Activated T-cell treated with anti-CD3 and anti-CD28 coated beads, Interleukin-2, amount 50 U/mL, for 24 hours (primary cell): ENCODE data around the gene OTOF.

Source experiments
- DNase-seq: peaks from one replicate; pipeline ENCODE4 v3.0.0-alpha.2; 2020
- H3K27ac Mint-ChIP-seq: 2 replicates; pipeline ENCODE4 v1.8.0; 2020; ENCODE audit warnings: mild to moderate bottlenecking, mixed read lengths
- H3K27me3 Mint-ChIP-seq: 2 replicates; pipeline ENCODE4 v1.8.0; 2020; ENCODE audit warnings: mixed read lengths
- H3K36me3 Mint-ChIP-seq: 2 replicates; pipeline ENCODE4 v1.8.0; 2020; ENCODE audit warnings: low read depth, mixed read lengths
- H3K4me1 Mint-ChIP-seq: 2 replicates; pipeline ENCODE4 v1.8.0; 2020; ENCODE audit warnings: low read depth, mixed read lengths
- H3K4me3 Mint-ChIP-seq: 2 replicates; pipeline ENCODE4 v1.8.0; 2020; ENCODE audit warnings: mild to moderate bottlenecking, moderate library complexity, mixed read lengths
- H3K9me3 Mint-ChIP-seq: 2 replicates; pipeline ENCODE4 v1.8.0; 2020; ENCODE audit warnings: mixed read lengths

Gene OTOF

GRCh38 chr2:26444236-26444635, 33.7 kb downstream of the OTOF start:
- no peak for DNase-seq
- peaks cover 1% of the 10 kb centered on the region for H3K27me3 Mint-ChIP-seq
- no peaks in the 10 kb centered on the region for H3K36me3 Mint-ChIP-seq
- H3K27ac Mint-ChIP-seq, result no peak overlapping the region
- no peak overlapping the region for H3K4me3 Mint-ChIP-seq
- H3K9me3 Mint-ChIP-seq, result no peaks in the 10 kb centered on the region
- no peaks in the 10 kb centered on the region for H3K4me1 Mint-ChIP-seq

GRCh38 chr2:26442707-26443106, 35.2 kb downstream of the OTOF start:
- Mint-ChIP-seq H3K36me3 (no peaks in the 10 kb centered on the region), H3K27me3 (peaks cover 4% of the 10 kb centered on the region), H3K27ac (no peak overlapping the region), H3K4me1 (no peaks in the 10 kb centered on the region), H3K9me3 (no peaks in the 10 kb centered on the region), H3K4me3 (no peak overlapping the region)
- no peak for DNase-seq

- no peak for DNase-seq
- no peaks in the 10 kb centered on the region for H3K36me3 Mint-ChIP-seq
- H3K27me3 Mint-ChIP-seq, result peaks cover 4% of the 10 kb centered on the region
- H3K27ac Mint-ChIP-seq, result no peak overlapping the region
- H3K9me3 Mint-ChIP-seq, result no peaks in the 10 kb centered on the region
- H3K4me1 Mint-ChIP-seq, result no peaks in the 10 kb centered on the region
- H3K4me3 Mint-ChIP-seq, result no peak overlapping the region
Measured at GRCh38 chr2:26442301-26442700, 35.6 kb downstream of the OTOF start.

- H3K27ac Mint-ChIP-seq, result no peak overlapping the region
- no peak overlapping the region for H3K4me3 Mint-ChIP-seq
- H3K27me3 Mint-ChIP-seq, result peaks cover 4% of the 10 kb centered on the region
- no peaks in the 10 kb centered on the region for H3K9me3 Mint-ChIP-seq
- no peaks in the 10 kb centered on the region for H3K36me3 Mint-ChIP-seq
- H3K4me1 Mint-ChIP-seq, result no peaks in the 10 kb centered on the region
- DNase-seq, result no peak
Measured at GRCh38 chr2:26438926-26439325, 39.0 kb downstream of the OTOF start.

- no peaks in the 10 kb centered on the region for H3K9me3 Mint-ChIP-seq
- peaks cover 4% of the 10 kb centered on the region for H3K27me3 Mint-ChIP-seq
- no peak for DNase-seq
- H3K4me1 Mint-ChIP-seq, result no peaks in the 10 kb centered on the region
- no peak overlapping the region for H3K4me3 Mint-ChIP-seq
- H3K27ac Mint-ChIP-seq, result no peak overlapping the region
- no peaks in the 10 kb centered on the region for H3K36me3 Mint-ChIP-seq
Measured at GRCh38 chr2:26438526-26438925, 39.4 kb downstream of the OTOF start.

GRCh38 chr2:26435106-26435505, 42.8 kb downstream of the OTOF start:
- peaks cover 15% of the 10 kb centered on the region for H3K27me3 Mint-ChIP-seq
- no peaks in the 10 kb centered on the region for H3K9me3 Mint-ChIP-seq
- H3K36me3 Mint-ChIP-seq, result no peaks in the 10 kb centered on the region
- no peak overlapping the region for H3K27ac Mint-ChIP-seq
- H3K4me1 Mint-ChIP-seq, result no peaks in the 10 kb centered on the region
- no peak overlapping the region for H3K4me3 Mint-ChIP-seq
- no peak for DNase-seq

- peaks cover 10% of the 10 kb centered on the region for H3K27me3 Mint-ChIP-seq
- H3K27ac Mint-ChIP-seq, result no peak overlapping the region
- no peaks in the 10 kb centered on the region for H3K36me3 Mint-ChIP-seq
- no peaks in the 10 kb centered on the region for H3K9me3 Mint-ChIP-seq
- no peaks in the 10 kb centered on the region for H3K4me1 Mint-ChIP-seq
- no peak overlapping the region for H3K4me3 Mint-ChIP-seq
- no peak for DNase-seq
Measured at GRCh38 chr2:26432859-26433258, 45.1 kb downstream of the OTOF start.

GRCh38 chr2:26432363-26432762, 45.6 kb downstream of the OTOF start:
- H3K27ac Mint-ChIP-seq, result no peak overlapping the region
- no peak for DNase-seq
- no peaks in the 10 kb centered on the region for H3K36me3 Mint-ChIP-seq
- H3K4me3 Mint-ChIP-seq, result no peak overlapping the region
- no peaks in the 10 kb centered on the region for H3K4me1 Mint-ChIP-seq
- H3K9me3 Mint-ChIP-seq, result no peaks in the 10 kb centered on the region
- peaks cover 10% of the 10 kb centered on the region for H3K27me3 Mint-ChIP-seq

GRCh38 chr2:26430826-26431225, 47.1 kb downstream of the OTOF start:
- Mint-ChIP-seq H3K27ac (no peak overlapping the region), H3K27me3 (peaks cover 10% of the 10 kb centered on the region), H3K9me3 (no peaks in the 10 kb centered on the region), H3K4me3 (no peak overlapping the region), H3K4me1 (no peaks in the 10 kb centered on the region), H3K36me3 (no peaks in the 10 kb centered on the region)
- no peak for DNase-seq

- no peak overlapping the region for H3K27ac Mint-ChIP-seq
- H3K36me3 Mint-ChIP-seq, result no peaks in the 10 kb centered on the region
- H3K4me3 Mint-ChIP-seq, result no peak overlapping the region
- no peak for DNase-seq
- no peaks in the 10 kb centered on the region for H3K9me3 Mint-ChIP-seq
- no peaks in the 10 kb centered on the region for H3K4me1 Mint-ChIP-seq
- peaks cover 10% of the 10 kb centered on the region for H3K27me3 Mint-ChIP-seq
Measured at GRCh38 chr2:26429779-26430578, 47.9 kb downstream of the OTOF start.

- Mint-ChIP-seq H3K27me3 (peaks cover 10% of the 10 kb centered on the region), H3K4me1 (no peaks in the 10 kb centered on the region), H3K36me3 (no peaks in the 10 kb centered on the region), H3K27ac (no peak overlapping the region), H3K4me3 (no peak overlapping the region), H3K9me3 (no peaks in the 10 kb centered on the region)
- no peak for DNase-seq
Measured at GRCh38 chr2:26428846-26429245, 49.1 kb downstream of the OTOF start.

- Mint-ChIP-seq H3K4me1 (no peaks in the 10 kb centered on the region), H3K36me3 (no peaks in the 10 kb centered on the region), H3K27me3 (peaks cover 4% of the 10 kb centered on the region), H3K9me3 (no peaks in the 10 kb centered on the region), H3K4me3 (no peak overlapping the region), H3K27ac (no peak overlapping the region)
- DNase-seq, result no peak
Measured at GRCh38 chr2:26424221-26424620, 53.7 kb downstream of the OTOF start.

GRCh38 chr2:26423750-26424149, 54.2 kb downstream of the OTOF start:
- Mint-ChIP-seq H3K4me1 (no peaks in the 10 kb centered on the region), H3K27ac (no peak overlapping the region), H3K4me3 (no peak overlapping the region), H3K36me3 (no peaks in the 10 kb centered on the region), H3K27me3 (peaks cover 4% of the 10 kb centered on the region), H3K9me3 (no peaks in the 10 kb centered on the region)
- no peak for DNase-seq

- H3K4me3 Mint-ChIP-seq, result no peak overlapping the region
- DNase-seq, result no peak
- H3K9me3 Mint-ChIP-seq, result no peaks in the 10 kb centered on the region
- no peaks in the 10 kb centered on the region for H3K36me3 Mint-ChIP-seq
- no peaks in the 10 kb centered on the region for H3K4me1 Mint-ChIP-seq
- H3K27me3 Mint-ChIP-seq, result peaks cover 4% of the 10 kb centered on the region
- no peak overlapping the region for H3K27ac Mint-ChIP-seq
Measured at GRCh38 chr2:26422947-26423629, 54.8 kb downstream of the OTOF start.

- Mint-ChIP-seq H3K9me3 (no peaks in the 10 kb centered on the region), H3K36me3 (no peaks in the 10 kb centered on the region), H3K27me3 (peaks cover 4% of the 10 kb centered on the region), H3K4me1 (no peaks in the 10 kb centered on the region), H3K27ac (no peak overlapping the region), H3K4me3 (no peak overlapping the region)
- DNase-seq, result no peak
Measured at GRCh38 chr2:26421961-26422360, 56.0 kb downstream of the OTOF start.
